Brain pericyte (primary cell): Measurements from ENCODE around the gene ADAMTS10.
"Not testable (repeated sequence)": the region's sequence is repeated elsewhere in the genome, so short reads cannot be mapped to it uniquely, and the experiment has no call there.

ENCODE experiments used
- DNase-seq: peaks from one replicate; pipeline ENCODE4 v3.0.0-alpha.2; 2012; ENCODE audit warnings: low read depth, low spot score

Gene ADAMTS10

GRCh38 chr19:8561075-8561764, 49.3 kb downstream of the ADAMTS10 start:
- no peak for DNase-seq

DNA sequence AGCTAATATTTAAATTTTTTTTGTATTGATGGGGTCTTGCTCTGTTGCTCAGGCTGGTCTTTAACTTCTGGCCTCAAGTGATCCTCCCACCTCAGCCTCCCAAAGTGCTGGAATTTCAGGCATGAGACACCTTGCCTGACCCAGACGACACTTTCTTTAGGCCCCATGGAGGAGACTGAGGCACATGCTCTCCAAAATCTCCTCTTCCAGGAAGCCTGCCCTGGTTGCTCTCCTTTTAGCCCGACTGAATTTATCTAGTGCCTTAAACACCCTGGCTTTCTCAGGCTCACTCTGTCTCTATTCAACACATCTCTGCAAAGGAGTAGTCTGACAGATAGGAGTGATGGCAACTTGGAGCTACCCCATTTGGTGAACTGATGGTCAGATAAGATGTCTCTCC, 52.2 kb downstream of the ADAMTS10 start:
- DNase-seq: no peak

DNA sequence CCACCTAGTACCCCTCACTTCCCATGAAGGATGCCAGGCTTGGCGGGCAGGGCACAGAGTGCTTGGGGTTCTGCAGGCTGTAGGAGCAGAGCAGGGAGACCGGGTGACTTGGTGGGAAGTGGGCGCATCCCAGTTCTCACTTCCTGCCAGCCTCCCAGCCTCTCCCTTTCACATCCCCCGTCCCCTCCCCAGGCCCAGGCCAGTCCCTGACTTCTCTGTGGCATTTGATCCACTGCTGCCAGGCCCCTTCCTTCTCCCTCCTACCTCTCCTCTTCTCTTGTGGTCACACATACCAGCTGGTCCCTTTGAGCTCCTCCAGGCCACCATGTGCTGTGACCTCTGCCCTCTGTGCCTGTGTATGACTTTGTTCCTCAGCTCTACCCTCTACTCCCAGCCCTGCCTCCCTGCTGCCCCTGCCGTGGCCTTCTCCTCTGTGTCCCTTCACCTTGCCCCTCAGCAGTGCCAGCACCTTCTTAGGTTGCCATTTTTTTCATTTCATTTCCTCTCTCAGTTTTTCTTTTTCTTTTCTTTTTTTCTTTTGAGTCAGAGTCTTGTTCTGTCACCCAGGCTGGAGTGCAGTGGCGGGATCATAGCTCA, 52.8 kb downstream of the ADAMTS10 start:
- DNase-seq: no peak

- not testable (repeated sequence) for DNase-seq
These were observed 56.8 kb downstream of the ADAMTS10 start for GRCh38 chr19:8553729-8554128.

- DNase-seq: no peak
These were observed 57.7 kb downstream of the ADAMTS10 start for GRCh38 chr19:8552810-8553209.

- no peak for DNase-seq
These were observed 60.4 kb downstream of the ADAMTS10 start for GRCh38 chr19:8550070-8550469.

DNA sequence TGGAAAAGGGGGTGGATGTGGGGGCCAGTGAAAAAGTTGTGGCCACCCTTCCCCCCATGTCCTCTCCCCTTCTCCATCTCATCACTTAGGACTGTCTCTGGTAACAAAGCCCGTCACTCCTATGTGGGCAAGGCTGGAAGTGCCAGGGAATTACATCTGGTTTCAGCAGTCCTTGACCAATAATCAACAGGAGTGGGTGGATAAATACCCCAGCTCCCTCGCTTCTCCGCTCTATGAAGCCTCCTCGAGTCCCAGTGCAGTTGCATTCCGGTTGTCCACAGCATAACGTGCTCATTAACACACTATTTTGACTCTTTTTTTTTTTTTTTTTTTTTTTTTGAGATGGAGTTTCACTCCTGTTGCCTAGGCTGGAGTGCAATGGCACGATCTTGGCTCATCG, 64.8 kb downstream of the ADAMTS10 start:
- no peak for DNase-seq

- DNase-seq: no peak
These were observed 66.3 kb downstream of the ADAMTS10 start for GRCh38 chr19:8544168-8544567.

GRCh38 chr19:8539621-8540149, 70.8 kb downstream of the ADAMTS10 start:
- DNase-seq: no peak

GRCh38 chr19:8537099-8537498, 73.4 kb downstream of the ADAMTS10 start:
- no peak for DNase-seq

DNA sequence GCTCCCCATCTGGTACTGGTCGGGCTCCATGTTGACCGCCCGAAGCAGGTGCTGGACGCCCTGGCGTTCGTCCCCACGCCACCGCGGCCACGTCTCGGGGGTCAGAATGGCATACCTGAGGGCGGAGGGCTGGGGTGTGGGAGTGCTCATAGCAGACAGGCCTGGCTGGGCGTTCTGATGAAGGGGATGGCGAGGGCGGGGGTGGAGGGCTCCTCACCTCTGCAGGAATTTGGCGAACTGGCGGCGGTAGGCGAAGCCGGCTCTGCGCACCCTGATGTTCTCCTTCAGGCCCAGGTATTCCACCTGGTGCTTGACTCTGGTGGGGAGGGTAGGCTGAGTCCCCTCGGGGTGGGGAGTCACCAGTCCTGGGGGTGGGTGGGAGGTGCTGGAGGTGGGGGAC, 74.2 kb downstream of the ADAMTS10 start:
- DNase-seq: no peak

- no peak for DNase-seq
These were observed 78.3 kb downstream of the ADAMTS10 start for GRCh38 chr19:8532225-8532624.

DNA sequence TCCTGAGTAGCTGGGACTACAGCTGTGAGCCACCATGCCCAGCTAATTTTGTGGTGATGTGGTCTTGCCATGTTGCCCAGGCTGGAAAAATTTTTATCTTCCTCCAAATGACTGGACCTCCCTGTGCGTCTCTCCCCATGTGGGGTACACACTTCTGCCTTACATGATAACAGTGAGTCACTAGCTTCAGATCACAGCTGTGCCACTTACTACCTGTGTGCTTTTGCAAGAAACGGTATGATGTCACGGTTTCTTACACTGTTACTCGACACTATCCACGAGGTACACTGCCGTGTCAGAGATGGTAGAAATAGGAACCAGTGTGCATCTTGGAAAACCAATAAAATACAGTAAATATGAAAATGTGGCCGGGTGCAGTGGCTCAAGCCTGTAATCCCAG, 79.0 kb downstream of the ADAMTS10 start:
- DNase-seq: no peak
